Cortex of kidney (tissue), 1 donor: ENCODE results near the gene TMEM132E.
"Not testable (repeated sequence)": the region's sequence is repeated elsewhere in the genome, so short reads cannot be mapped to it uniquely, and the experiment has no call there.

Experiments
- DNase-seq: peaks from one replicate; lab custom pipeline; 2025; lab: John Stamatoyannopoulos, UW

The TMEM132E gene

DNA sequence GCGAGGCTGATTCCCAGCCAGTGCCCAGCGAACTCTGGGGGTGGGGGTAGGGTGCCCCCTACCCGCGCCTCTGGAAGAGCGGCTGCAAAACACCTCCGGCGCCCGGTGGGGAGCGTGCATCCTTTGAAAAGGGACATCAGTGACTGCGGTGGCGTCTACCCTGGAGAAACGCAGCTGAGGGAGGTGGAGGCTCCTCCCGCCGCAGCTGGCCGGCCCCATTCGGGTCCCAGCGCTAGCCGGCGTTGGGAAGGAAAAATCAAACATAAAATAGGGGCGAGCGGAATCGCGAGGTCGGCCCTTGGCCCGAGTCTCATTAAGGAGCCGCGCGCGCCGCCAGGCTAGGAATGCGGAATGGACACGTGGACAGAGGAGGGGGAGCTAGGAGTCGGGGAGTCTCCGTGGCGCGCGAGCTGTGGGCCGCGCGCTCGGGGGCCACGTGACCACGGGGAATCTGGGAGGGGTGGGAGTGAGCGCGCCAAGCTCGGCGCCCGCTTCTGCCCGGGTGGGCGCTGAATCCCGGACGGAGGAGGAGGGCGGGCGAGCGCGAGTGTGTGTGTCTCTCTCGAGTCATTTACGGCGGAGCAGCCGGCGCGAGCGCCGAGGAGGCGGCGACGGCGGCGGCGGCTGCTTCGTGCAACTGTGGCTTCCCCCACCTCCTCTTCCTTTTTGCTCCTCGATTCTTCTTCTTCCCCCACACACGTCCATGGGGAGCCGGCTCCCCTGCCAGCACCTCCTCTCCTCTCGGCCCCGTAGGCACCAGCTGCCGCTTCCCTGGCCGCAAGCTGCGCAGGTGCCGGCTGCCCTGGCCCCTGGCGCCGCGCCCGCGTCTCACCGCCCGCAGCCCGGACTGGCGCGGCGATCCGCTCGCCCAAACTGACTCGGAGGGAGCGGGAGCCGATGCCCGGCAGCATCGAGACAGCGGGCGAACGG is at the start of gene TMEM132E:
TSS of gene TMEM132E (plus strand) at position 566 of the 930 bp plus-strand sequence. CDS start 1,495 bp downstream, outside the sequence.
- DNase-seq, result no peak

- DNase-seq, result no peak
Measured at GRCh38 chr17:34530918-34531317, 48.5 kb upstream of the TMEM132E start.

DNA sequence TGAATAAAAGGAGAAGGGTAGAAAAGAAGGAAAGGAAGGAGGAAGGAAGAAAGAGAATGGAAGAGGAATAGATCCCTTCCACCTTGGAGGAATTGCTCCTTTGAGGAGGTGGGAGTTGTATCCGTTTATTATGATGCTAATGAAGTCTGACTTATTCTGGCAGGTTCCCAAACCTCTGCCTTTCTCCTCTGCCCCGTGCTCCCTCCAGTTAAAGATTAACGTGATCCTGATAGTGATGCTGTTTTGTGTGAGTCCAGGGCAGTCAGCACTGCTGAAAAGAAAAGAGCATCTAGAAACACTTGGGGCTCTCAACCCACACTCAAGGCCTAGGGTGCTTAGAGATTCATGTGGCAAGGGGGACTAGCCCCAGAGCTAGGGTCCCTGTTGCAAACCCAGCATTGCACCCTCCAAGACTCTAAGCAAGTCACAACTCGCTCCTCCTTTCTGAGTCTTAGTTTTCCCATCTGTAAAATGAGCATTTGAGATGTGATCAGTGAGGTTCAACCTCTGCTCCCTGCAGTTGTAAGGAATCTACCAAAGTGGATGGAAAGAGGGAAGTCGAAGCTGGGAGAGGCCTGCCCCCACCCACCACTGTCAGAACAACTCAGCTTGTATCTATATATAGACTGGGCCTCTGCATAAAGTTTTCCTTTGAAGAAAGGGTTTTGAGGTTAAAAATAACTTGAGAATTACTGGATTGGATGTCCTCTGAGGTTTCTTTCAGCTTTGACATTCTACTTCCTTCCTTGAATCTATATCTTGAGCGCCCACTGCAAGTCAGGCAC is 46.9 kb upstream of the TMEM132E start:
- no peak for DNase-seq

DNA sequence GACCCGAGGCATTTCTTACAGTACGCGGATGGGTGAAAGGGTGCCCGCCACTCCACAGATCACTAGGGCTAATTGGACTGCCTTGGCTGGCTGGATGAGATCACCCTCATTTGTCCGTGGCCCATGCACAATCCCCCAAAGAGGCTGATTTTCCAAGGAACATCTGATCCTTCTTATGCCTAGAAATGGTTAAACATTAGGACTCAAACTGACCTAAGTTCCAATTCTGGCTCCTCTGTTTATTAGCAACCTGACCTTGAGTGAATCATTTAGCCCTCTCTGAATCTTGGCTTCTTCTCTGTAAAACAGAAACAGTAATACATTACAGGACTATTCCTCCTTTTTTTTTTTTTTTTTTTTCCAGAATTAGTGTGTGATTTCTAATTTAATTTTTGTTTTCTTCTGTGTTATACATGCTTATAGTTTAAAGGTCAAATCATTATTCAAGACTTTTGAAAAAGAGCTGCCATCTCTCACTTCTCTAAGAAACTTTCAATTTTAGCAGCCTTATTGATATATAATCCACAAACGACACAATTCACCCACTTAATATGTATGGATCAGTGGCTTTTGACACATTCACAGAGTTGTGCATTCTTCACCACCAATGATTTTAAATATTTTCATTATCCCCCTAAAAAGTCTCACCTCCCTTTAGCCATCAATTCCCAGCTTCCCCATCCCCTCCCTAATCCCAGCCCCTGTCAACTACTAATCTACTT is 45.4 kb upstream of the TMEM132E start:
- DNase-seq, result no peak

- DNase-seq, result no peak
Measured at GRCh38 chr17:34537445-34537844, 41.9 kb upstream of the TMEM132E start.

- not testable (repeated sequence) for DNase-seq
Measured at GRCh38 chr17:34538582-34538981, 40.8 kb upstream of the TMEM132E start.

DNA sequence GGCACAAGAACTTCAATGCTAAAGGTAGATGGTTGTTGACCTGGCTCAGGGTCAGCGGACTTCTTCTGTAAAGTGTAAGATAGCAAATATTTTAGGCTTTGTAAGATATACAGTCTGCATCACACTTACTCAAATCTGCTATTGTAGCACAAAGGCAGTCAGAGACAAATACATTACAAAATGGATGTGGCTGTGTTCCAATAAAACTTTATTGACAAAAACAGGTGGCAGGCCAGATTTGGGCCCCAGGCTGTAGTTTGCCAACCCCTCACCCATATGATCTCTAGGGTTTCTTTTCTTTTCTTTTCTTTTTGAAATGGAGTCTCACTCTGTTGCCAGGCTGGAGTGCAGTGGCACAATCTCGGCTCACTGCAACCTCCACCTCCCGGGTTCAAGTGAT is 39.5 kb upstream of the TMEM132E start:
- no peak for DNase-seq

- DNase-seq, result no peak
Measured at GRCh38 chr17:34542700-34543336, 36.6 kb upstream of the TMEM132E start.

DNA sequence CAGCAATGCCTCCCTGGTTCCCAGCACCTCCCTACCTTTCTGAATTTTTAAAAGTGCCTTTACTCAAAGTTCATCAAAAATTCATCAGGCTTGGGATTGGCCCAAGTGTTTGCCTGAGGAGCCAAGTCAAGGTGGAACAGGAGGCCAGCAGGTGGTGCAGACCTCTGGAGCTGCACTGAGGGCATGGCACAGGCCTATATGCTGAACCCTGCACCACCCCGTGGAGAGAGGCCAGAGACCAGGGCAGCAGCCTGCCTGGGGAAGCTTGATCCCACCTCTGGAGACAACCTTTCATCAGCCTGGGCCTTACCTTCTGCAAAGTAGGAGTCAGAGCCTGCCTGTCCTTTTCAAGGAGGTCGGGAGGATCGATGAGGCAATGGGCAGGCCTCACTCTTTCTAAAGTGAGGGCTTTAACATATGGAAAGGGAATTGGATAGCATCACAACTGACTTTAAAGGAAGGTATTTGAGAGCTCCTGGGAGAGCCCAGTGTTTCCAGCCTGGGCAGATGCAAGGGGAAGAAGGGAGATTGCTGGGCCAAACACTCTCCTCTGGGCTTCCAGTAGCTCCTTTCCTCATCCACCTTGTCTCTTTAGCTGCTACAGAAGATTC is 31.8 kb upstream of the TMEM132E start:
- no peak for DNase-seq

- DNase-seq, result no peak
Measured at GRCh38 chr17:34549966-34550365, 29.4 kb upstream of the TMEM132E start.

- no peak for DNase-seq
Measured at GRCh38 chr17:34553907-34554306, 25.5 kb upstream of the TMEM132E start.

DNA sequence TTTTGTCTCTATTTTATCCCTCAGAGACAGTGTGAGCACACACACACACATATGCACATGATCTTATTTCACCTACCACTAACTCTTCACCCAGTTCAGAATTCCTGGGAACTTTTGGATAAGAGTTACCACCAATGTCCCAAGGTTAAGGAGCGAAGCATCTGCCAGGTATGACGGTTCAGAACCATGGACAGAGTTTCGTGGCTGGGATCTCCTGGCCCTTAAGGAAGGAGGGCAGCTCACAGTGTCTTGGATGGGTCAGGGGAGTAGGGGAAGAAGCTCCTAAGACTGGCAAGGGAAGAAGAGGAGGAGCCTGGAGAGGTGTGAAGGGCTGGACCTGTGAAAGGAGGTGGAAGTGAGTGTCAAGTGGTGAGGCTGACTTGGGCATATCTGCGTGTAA is 23.0 kb upstream of the TMEM132E start:
- no peak for DNase-seq

DNA sequence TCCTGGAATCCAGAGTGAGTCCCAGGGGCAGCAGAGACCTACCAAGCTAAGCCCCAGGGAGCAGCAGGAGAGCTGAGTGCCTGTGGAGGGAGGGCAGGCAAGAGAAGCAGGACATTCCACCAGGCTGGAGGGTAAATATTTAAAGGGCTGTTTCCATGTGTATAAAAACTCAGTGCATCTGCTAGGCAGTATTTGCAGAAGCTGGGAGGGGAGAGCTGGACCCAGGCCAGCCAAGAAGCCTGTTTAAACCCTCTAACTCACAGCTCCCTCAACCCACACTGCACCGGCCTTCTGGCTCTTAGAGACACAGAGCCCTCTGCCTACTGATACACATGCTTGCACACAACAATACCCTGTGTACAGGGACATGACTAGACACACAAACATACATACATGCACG is 22.5 kb upstream of the TMEM132E start:
- DNase-seq, result no peak

- no peak for DNase-seq
Measured at GRCh38 chr17:34561328-34561727, 18.1 kb upstream of the TMEM132E start.

GRCh38 chr17:34562387-34562786 is 17.0 kb upstream of the TMEM132E start:
- no peak for DNase-seq

GRCh38 chr17:34565713-34566112 is 13.7 kb upstream of the TMEM132E start:
- DNase-seq, result no peak

GRCh38 chr17:34566201-34566600 is 13.2 kb upstream of the TMEM132E start:
- DNase-seq, result no peak

DNA sequence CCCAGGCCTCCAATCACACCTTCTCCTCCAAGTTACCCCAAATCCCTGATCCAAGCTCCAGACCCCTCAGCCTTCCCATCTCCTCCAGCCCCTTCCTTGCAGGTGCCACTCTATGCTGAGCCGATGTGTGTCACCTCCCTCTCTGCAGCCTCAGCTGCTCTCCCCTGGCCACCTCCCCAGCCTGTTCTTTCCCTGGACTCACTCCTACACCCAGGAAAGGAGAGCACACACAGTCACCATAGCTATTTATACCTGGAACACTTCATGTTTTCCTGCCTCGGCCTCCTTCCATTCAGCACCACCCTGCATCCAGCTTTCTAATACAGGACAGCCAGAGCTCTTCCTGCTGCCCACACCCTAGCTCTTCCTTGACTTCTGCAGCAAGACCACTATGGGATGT is 12.5 kb upstream of the TMEM132E start:
- DNase-seq, result no peak

DNA sequence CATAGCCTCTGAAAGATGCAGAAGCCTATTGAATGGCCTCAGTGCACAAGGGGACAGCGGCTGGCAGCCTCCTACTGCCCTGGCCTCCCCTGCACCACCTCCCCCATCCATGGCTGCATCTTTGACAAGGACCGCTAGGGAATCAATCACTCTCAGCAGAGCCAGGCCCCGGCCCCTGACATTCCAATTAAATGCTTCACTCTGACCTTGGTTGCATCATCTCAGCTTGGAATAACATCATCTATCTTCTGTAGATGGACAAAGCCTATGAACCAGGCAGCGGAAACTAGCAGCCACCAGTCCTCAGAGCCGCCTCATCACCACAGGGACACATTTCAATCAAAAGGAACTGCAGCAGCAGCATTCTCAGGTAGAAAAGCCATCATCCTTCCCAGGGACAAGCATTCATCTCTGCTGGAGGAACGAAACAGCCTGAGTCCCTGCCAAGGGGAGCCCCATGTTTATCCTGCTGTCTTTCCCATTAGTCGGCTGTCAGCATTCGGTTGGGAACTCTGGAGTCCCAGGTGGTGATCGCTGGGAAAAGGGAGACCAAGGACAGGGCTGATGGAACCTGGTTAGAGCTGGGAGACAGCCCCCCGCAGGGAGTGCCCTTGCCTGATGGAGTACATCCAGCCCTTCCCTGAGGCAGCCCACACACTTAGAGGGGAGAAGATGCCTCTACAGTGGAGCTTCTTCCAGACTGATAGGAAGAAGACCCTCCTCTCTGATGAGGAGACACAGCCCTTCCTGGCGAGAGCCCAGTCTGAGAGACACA is 11.5 kb upstream of the TMEM132E start:
- DNase-seq, result no peak

- no peak for DNase-seq
Measured at GRCh38 chr17:34568953-34569352, 10.4 kb upstream of the TMEM132E start.

DNA sequence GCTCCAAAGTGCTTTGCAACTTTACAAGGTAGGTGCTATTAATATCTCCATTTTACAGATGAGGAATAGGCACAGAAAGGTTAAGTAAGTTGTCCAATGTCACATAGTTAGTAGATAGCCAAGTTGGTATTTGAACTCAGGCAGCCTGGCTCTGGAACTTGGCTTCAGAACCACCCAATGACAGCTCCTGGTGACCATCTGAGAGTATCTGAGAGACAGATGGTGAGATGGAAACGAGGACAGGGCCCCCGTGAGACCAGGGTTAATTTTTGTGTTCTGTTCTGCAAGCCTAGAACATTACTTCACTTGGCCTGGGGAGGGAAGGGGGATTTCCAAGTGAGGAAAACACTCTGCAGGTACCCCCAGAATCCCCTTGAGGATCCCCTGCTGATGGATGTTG is 9.8 kb upstream of the TMEM132E start:
- no peak for DNase-seq
